Vagina (tissue), 2 donors: ENCODE data around the gene CTH.

Experiments used
- POLR2A ChIP-seq, 2 donors: fragments of 450-650 bp; IDR thresholded peaks; one replicate each; pipeline ENCODE4 v1.6.1; 2017; ENCODE audit warnings: antibody characterized with exemption in 2 of 2, mild to moderate bottlenecking in 2 of 2, moderate library complexity in 2 of 2
- POLR2AphosphoS5 ChIP-seq, 2 donors: sonication (generic); formaldehyde crosslinking; IDR thresholded peaks; one replicate each; pipeline ENCODE4 v1.9.0; 2017; ENCODE audit warnings: antibody characterized with exemption in 2 of 2, mild to moderate bottlenecking in 2 of 2, low read depth in 1 of 2; ENCODE audit not compliant: insufficient read depth in 1 of 2
- TF ChIP-seq, protein P1 (sequence below), 3 experiments: fragments of 450-650 bp in 2 of 3; fragments of 200-600 bp in 1 of 3; sonication (generic) in 1 of 3; IDR thresholded peaks; one replicate each; pipeline ENCODE4 v1.5.1; 2017 to 2019; ENCODE audit warnings: antibody characterized with exemption in 3 of 3, mild to moderate bottlenecking in 2 of 3, moderate library complexity in 2 of 3

DNA sequence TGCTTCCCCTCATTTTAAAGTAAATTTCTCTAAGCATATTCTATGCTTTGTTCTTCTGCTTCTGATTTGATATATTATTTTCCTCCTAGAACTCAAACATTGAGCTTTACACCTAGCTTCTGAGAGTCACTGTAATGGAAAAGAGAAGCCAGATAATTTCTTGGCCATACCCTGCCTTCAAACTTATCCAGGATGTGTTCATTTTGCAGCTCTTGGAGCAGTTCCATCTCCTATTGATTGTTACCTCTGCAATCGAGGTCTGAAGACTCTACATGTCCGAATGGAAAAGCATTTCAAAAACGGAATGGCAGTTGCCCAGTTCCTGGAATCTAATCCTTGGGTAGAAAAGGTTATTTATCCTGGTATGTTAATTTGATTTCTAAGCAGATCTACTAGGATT is 20.8 kb downstream of the CTH start:
- no peak for TF ChIP-seq POLR2A (IDR thresholded peaks at IDR 0.05)
- TF ChIP-seq, protein P1, sequence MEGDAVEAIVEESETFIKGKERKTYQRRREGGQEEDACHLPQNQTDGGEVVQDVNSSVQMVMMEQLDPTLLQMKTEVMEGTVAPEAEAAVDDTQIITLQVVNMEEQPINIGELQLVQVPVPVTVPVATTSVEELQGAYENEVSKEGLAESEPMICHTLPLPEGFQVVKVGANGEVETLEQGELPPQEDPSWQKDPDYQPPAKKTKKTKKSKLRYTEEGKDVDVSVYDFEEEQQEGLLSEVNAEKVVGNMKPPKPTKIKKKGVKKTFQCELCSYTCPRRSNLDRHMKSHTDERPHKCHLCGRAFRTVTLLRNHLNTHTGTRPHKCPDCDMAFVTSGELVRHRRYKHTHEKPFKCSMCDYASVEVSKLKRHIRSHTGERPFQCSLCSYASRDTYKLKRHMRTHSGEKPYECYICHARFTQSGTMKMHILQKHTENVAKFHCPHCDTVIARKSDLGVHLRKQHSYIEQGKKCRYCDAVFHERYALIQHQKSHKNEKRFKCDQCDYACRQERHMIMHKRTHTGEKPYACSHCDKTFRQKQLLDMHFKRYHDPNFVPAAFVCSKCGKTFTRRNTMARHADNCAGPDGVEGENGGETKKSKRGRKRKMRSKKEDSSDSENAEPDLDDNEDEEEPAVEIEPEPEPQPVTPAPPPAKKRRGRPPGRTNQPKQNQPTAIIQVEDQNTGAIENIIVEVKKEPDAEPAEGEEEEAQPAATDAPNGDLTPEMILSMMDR (IDR thresholded peaks at IDR 0.05), result no peak
- no peak for TF ChIP-seq POLR2AphosphoS5 (IDR thresholded peaks at IDR 0.05; ENCODE audit: insufficient read depth in 1 of 2, low read depth in 1 of 2)
